GM18858 (cell line): ENCODE data around the gene GPC1.
"Not testable (repeated sequence)": the region's sequence is repeated elsewhere in the genome, so short reads cannot be mapped to it uniquely, and the experiment has no call there.

Experiments used
- ATAC-seq: cut with Tn5 transposase; IDR thresholded peaks from one replicate; pipeline ENCODE4 v1.9.1; 2021; ENCODE audit not compliant: unreplicated experiment

The GPC1 gene

GRCh38 chr2:240435457-240435947 lies at the start of gene GPC1:
Gene GPC1 (plus strand): TSS chr2:240435663. CDS start chr2:240435919, 256 bp downstream.
- ATAC-seq: no peak

DNA sequence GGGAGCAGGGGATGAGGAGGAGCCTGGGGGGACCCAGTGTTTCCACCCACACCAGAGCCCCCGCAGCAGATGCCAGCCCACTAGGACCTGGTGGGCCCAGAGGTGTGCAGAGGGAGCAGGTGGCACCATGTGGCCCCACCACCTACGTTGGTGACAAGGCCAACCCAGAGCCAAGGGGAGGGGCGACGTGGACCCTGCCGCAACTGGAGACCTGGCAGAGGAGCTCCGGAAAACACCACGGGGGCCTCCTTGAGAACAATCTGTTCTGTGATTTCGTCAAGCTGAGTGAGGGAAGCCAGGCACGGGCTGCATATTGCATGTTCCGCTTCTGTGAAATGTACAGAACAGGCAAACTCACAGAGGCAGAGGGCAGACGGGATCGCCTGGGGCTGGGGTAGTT lies 49.1 kb upstream of the GPC1 start:
- ATAC-seq: no peak

DNA sequence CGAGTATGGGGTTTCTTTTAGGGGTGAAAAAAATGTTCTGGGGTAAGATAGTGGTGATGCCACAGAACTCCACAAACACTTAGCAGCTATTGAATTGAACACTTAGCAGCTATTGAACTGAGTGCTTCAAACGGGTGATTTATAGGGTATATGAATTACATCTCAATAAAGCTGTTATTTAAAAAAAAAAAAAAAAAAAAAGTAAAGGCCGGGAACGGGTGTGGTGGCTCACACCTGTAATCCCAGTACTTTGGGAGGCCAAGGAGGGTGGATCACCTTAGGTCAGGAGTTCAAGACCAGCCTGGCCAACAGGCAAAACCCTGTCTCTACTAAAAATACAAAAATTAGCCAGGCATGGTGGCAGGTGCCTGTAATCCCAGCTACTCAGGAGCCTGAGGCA lies 48.7 kb upstream of the GPC1 start:
- not testable (repeated sequence) for ATAC-seq

DNA sequence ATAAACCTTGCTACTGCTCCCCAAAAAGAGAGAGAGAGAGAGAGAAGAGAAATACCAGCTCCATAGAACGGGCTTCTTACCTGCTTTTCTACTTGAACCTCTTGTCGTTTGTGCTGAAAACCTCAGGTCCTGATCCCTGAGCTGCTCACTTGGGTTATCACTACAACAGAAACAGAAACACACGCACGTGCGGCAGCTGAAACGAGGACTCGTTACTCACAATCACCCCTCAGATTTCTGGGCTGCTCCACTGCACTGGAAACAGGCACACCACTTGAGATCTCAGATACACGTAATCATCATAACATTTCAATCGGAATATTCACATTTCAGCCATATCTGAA lies 48.2 kb upstream of the GPC1 start:
- no peak for ATAC-seq

- ATAC-seq: no peak
Observed at GRCh38 chr2:240387669-240388358, 47.6 kb upstream of the GPC1 start.

GRCh38 chr2:240388471-240389301 lies 46.8 kb upstream of the GPC1 start:
- no peak for ATAC-seq

DNA sequence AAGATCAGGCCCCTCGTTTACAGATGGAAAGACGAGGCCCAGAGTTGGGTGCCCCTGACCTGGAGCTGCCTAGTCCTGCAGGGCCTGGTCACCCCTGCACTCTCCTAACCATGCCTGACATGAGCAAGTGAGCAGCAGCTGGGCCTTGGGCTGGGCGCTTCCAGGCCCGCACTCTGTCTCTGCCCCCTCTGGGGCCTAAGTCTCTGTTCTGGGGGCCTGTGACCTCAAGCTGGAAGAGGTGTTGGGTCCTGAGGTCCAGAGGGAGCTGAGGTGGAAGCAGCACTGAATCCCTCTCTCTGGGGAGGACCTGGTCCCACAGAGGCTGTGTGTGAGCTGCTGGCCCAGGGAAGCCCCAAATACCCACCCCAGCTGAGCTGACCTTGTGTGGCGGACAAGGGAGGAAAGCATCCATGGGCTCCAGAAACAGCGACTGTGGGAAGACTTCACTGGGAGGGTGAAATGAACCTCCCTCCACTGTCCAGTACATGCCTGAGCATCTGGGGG lies 46.1 kb upstream of the GPC1 start:
- ATAC-seq: no peak

GRCh38 chr2:240390091-240391073 lies 45.1 kb upstream of the GPC1 start:
- no peak for ATAC-seq

GRCh38 chr2:240391111-240392051 lies 44.1 kb upstream of the GPC1 start:
- ATAC-seq: no peak

- ATAC-seq: no peak
Observed at GRCh38 chr2:240392084-240392947, 43.1 kb upstream of the GPC1 start.

DNA sequence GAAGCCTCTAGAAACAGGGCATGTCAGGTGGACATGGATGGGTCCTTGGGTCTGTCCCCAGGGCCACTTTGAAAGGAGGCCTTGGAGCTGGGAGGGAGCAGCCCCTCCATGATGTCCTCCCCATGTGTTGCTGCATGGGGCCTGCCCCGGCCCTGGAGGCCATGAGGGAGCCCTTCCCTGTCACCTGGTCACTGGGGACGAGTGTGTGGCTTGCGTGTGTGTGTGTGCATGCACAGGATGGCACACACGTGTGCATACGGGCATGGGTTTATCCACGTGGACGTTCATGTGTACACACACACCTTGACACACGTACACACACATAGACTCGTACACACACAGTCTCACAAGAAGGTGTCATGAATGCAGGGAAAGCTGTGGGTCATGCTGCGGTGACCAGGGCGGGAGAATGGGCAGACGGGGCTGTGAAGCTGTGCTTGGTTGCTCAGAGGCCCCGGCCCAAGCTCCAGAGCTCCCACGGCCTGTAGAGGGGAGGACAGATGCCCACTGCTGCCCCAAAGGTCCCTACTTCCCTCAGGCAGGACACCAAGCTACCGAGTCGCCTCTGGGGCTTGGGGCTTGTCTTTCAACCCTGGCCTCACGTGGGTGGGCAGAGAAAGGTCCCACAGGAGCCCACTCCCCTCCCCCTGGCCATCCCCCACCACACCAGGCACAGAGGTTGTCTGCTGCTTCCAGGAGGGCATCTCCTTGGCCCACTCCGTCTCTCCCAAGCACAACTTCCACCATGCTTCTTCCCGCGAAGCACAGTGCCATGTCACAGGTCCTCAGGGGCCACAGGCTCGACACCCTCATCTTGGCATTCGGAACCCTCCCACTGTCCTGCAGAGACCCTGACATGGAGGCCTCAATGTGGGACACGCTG lies 42.3 kb upstream of the GPC1 start:
- no peak for ATAC-seq

DNA sequence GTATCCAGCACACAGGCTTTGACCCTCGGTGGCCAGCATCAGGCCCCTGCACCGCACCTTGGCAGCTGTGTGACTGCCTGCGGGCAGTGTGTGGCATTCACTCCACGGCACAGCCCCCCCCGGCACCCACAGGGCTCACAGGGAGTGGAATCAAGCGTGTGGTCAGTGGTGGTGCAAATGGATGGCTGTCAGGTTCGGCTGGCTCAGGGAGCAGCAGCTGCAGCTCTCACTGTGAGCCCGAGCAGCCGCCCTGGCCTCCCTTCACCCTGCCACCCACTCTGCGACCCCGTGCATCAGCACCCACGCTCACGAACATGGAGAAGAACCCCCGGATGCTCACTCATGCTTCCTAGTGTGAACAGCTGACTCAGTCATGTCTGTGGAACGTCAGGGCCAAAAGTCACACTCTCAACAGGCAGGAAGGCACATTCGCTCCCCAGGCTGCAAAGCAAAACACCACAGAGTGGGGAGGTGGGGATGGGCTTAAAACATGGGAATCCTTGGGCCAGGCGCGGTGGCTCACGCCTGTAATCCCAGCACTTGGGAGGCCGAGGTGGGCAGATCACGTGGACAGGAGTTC lies 41.5 kb upstream of the GPC1 start:
- no peak for ATAC-seq

- no peak for ATAC-seq
Observed at GRCh38 chr2:240394549-240394948, 40.9 kb upstream of the GPC1 start.

DNA sequence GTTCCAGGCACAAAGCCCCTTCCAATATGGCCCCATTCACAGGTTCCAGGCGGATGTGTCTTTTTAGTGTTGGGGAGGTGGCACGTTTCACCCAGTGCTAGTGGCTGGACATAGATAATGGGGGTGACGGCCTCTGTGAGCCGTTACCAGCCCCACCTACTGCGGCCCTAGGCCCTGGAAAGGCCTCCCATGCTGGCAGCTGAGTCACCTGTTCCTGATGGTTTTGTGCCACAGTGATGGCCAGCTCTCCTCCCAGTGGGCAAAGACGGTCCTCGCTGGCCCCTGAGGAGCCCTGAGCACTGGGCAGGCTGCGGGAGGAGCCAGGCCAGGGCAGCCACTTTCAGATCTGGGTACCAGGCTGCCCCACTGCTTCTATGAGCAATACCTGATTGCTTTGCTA lies 40.0 kb upstream of the GPC1 start:
- ATAC-seq: no peak

DNA sequence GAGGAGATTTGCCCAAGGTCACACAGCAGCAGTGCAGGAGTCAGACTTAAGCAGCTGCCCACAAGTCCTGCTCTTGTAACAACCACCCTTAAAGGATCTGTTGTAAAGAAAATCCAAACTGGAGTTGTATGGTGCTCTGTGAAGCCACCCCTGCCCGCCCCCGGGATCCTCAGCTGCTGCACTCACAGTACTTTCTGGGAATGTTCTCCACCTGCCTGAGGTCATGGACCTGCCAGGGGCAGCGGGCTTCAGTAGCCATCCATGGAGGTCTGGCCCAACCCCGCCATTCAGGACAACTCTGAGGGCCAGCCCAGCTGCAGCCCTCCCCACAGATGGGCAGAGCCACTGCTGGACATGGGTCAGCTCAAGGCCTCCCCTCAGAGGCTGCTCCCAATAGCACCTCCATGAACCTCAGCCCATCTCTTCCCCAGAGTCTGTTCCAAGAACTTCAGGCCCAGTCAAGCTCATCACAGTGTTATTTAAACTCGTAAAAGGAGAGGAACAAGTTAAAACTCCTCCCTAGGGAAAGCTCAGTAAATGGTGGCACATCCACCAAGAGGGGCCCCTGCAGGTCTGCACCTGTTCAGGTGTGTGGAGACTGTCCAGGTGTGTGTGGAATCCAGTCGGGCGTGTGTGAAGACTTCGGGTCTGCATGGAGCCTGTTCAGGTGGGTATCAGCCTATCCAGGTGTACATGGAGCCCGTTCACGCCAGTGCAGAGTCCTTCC lies 39.4 kb upstream of the GPC1 start:
- no peak for ATAC-seq

DNA sequence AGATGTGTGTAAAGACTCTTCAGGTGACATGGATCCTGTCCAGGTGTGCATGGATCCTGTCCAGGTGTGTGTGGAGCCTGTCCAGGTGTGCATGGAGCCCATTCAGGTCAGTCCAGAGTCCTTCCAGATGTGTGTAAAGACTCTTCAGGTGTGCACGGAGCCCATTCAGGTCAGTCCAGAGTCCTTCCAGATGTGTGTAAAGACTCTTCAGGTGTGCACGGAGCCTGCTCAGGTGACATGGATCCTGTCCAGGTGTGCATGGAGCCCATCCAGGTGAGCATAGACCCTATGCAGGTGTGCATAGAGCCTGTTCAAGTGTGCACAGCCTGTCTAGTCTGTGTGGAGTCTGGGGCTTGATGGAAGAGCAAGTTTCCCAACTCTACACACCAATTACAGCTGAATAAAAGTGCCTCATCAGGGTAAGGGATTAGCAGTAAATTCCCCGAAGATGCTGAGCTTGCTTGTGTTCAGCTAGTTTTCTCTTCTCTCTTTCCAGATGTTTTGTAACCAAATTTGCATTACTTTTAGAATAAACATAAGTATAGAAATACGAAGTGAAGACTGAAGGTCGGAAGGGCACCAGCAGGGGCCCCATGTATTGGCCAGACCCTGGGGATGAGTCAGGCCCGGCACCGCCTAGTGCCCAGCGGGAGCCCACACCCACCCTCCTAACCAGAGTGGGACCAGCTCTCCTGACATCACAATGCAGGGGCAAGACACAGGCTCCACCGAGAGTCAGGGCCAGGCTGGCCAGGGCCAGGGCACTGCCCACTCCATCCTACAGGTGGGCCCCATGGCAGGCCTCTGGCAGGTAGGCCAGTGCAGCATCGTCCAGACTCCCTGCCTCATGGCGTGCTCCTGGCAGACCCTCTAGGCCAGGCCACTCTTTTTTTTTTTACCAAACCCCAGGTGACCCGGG lies 38.6 kb upstream of the GPC1 start:
- ATAC-seq: no peak
